Ovary (tissue), 9 donors: Measurements from ENCODE around the gene PPP1R9B. TPM values are rescaled to one million over a fixed set of nuclear protein-coding genes. Genes with fewer than 3 reads are reported as not detected.

ENCODE experiments used
- DNase-seq, 5 donors: peaks; one replicate each; pipeline ENCODE4 v3.0.0-alpha.2; 2019 to 2020
- H3K27ac ChIP-seq, 2 donors: fragments of 200-600 bp; one replicate each; pipeline versions ENCODE4 v1.5.1 to v1.8.0; 2019 to 2022
- H3K27me3 ChIP-seq: fragments of 200-600 bp; one replicate; pipeline ENCODE4 v1.8.0; 2022
- H3K36me3 ChIP-seq: fragments of 200-600 bp; sonication (generic); one replicate; pipeline ENCODE4 v1.5.1; 2019
- H3K4me1 ChIP-seq: one replicate; pipeline ENCODE4 v1.8.1; 2013; ENCODE audit warnings: mild to moderate bottlenecking, moderate library complexity; ENCODE audit not compliant: insufficient read depth
- H3K4me3 ChIP-seq: fragments of 200-600 bp; sonication (generic); one replicate; pipeline ENCODE4 v1.5.1; 2017
- H3K9me3 ChIP-seq, 2 donors: fragments of 200-600 bp in 1 of 2; sonication (generic) in 1 of 2; one replicate each; pipeline versions ENCODE4 v1.5.1 to v1.8.1; 2013 to 2019; ENCODE audit warnings: mild to moderate bottlenecking in 1 of 2, moderate library complexity in 1 of 2
- CTCF ChIP-seq, 3 donors: fragments of 450-650 bp in 2 of 3; fragments of 200-600 bp in 1 of 3; IDR thresholded peaks; one replicate each; pipeline versions ENCODE4 v1.5.1 to v1.8.0; 2016 to 2022; ENCODE audit warnings: antibody characterized with exemption in 3 of 3, mild to moderate bottlenecking in 1 of 3
- EP300 ChIP-seq: sonication (generic); formaldehyde crosslinking; IDR thresholded peaks from one replicate; pipeline ENCODE4 v1.6.1; 2017; ENCODE audit warnings: antibody characterized with exemption
- POLR2A ChIP-seq: fragments of 450-650 bp; IDR thresholded peaks from one replicate; pipeline ENCODE4 v1.6.1; 2017; ENCODE audit warnings: antibody characterized with exemption, mild to moderate bottlenecking, moderate library complexity
- WGBS, 3 donors: extraction: QIAGEN DNeasy Blood & Tissue Kit in 1 of 3; methylation state at CpG; one replicate each; pipeline versions ENCODE4 v1.1.5 to v1.1.7; 2013 to 2017; 5-methylcytosine and 5-hydroxymethylcytosine counted together
- intact Hi-C, 4 donors: fragments of 100-400 bp; cut with DNase I; formaldehyde crosslinking; loops; one replicate each; pipeline versions ENCODE4 v1.11.0 to v1.15.1; 2022 to 2023
- polyA plus RNA-seq, 2 donors: library from polyadenylated mRNA; stranded (reverse); fragments of 200-250 nt in 1 of 2; fragments of 350-450 nt in 1 of 2; fragmentation: Illumina TruSeq in 1 of 2; extraction: RNeasy Lipid Tissue Mini Kit (QIAGEN cat#74804) in 1 of 2; gene quantifications; one replicate each; pipeline ENCODE4 v1.2.3, GENCODE V29; 2013 to 2014
- total RNA-seq, 7 donors: library from RNA; depleted of rRNA in 2 of 7; stranded (reverse); fragments of >200 nt in 2 of 7; fragmentation: NEBNext Ultra II Directional in 3 of 7; extraction: Animal tissue kit (Norgen Biotek cat#: 25700) in 3 of 7; gene quantifications; one replicate each; pipeline versions ENCODE4 v1.1.0 to v1.2.4, GENCODE V29; 2016 to 2023
- donor health status: DM: no; HTN: no; CAD: no; lungs with moderate emphysema.
- donor health status: DM: no; HTN: no; CAD: no.
- donor health status: Bipolar disorder and iron deficiency.
- donor health status: DM: yes; HTN: yes; CAD: no.
- donor health status: DM: no; HTN: no; CAD: no.
- donor health status: DM: yes; HTN: yes; CAD: no.

PPP1R9B gene
- total and polyA plus RNA-seq, 9 donors, result 14.8 to 109 (median 64.3) TPM

- 43 to 52% (median 44%) methylated on average over 22 to 23 of the region's 23 CpGs for WGBS, 3 donors
- Histone ChIP-seq H3K4me3 (no peak overlapping the region), H3K27me3 (no peaks in the 10 kb centered on the region), H3K9me3 (no peaks in the 10 kb centered on the region), H3K27ac (no peak overlapping the region), H3K36me3 (no peaks in the 10 kb centered on the region), H3K4me1 (peaks cover 8% of the 10 kb centered on the region)
- peak in 1 of 5 donors; percentile 65 for DNase-seq
- intact Hi-C loops, result loop anchor here in 1 of 4 donors (10.0 kb wide), 2 partner anchors 47 to 177 kb away; partner anchors contain the start of gene SGCA
- TF ChIP-seq POLR2A, result no peak
- no peak for TF ChIP-seq EP300
- TF ChIP-seq CTCF (IDR thresholded peaks at IDR 0.05), result no peak
Observed at GRCh38 chr17:50118076-50118827, 32.2 kb downstream of the PPP1R9B start.

GRCh38 chr17:50117202-50118051 is 33.0 kb downstream of the PPP1R9B start:
- no peaks in the 10 kb centered on the region for H3K27me3 ChIP-seq
- WGBS, 3 donors, result 6 to 13% (median 7%) methylated on average over 63 to 64 of the region's 64 CpGs
- no peaks in the 10 kb centered on the region for H3K36me3 ChIP-seq
- H3K4me3 ChIP-seq, result no peak overlapping the region
- H3K9me3 ChIP-seq, result no peaks in the 10 kb centered on the region
- peak; percentile 63 to 83 (median 74) for DNase-seq
- no peak overlapping the region for H3K27ac ChIP-seq
- H3K4me1 ChIP-seq, result peaks cover 8% of the 10 kb centered on the region
- TF ChIP-seq EP300 (no peak), CTCF (IDR thresholded peaks at IDR 0.05) (peak; percentile 38 to 86 (median 79))
- intact Hi-C loops, result loop anchor here in 1 of 4 donors (10.0 kb wide), 2 partner anchors 47 to 177 kb away; partner anchors contain the start of gene SGCA

GRCh38 chr17:50115756-50116155 is 34.7 kb downstream of the PPP1R9B start:
- Histone ChIP-seq H3K9me3 (no peaks in the 10 kb centered on the region), H3K36me3 (no peaks in the 10 kb centered on the region), H3K4me3 (no peak overlapping the region), H3K4me1 (peaks cover 8% of the 10 kb centered on the region), H3K27me3 (no peaks in the 10 kb centered on the region), H3K27ac (no peak overlapping the region)
- DNase-seq, result peak in 2 of 5 donors; percentile 33 to 44
- TF ChIP-seq EP300, result no peak
- TF ChIP-seq CTCF (IDR thresholded peaks at IDR 0.05), result no peak
- no peak for TF ChIP-seq POLR2A
- intact Hi-C loops, result loop anchor here in 2 of 4 donors (2.0 to 10.0 kb wide), 3 partner anchors 33 to 179 kb away; partner anchors contain the start of gene SGCA (in 1 of the 2)
- 70 to 74% (median 73%) methylated on average over 17 of the region's 17 CpGs for WGBS, 3 donors

- DNase-seq, result no peak
Observed at GRCh38 chr17:50114849-50115357, 35.6 kb downstream of the PPP1R9B start.

More at GRCh38 chr17:50114849-50115357, 35.6 kb downstream of the PPP1R9B start:
- no peaks in the 10 kb centered on the region for H3K36me3 ChIP-seq
- no peak overlapping the region for H3K27ac ChIP-seq
- TF ChIP-seq POLR2A, result no peak
- TF ChIP-seq CTCF (IDR thresholded peaks at IDR 0.05), result peak in 1 of 3 donors; percentile 10
- 19 to 23% (median 20%) methylated on average over 6 of the region's 6 CpGs for WGBS, 3 donors
- no peak overlapping the region for H3K4me3 ChIP-seq
- H3K27me3 ChIP-seq, result no peaks in the 10 kb centered on the region
- H3K9me3 ChIP-seq, result no peaks in the 10 kb centered on the region
- intact Hi-C loops, result loop anchor here in 2 of 4 donors (2.0 to 10.0 kb wide), 3 partner anchors 34 to 180 kb away; partner anchors contain the start of gene SGCA (in 1 of the 2)
- peaks cover 8% of the 10 kb centered on the region for H3K4me1 ChIP-seq
